SKM-1 (cell line): ENCODE data around the gene NCK1.

Experiments
- DNase-seq: peaks from one replicate; lab custom pipeline; 2025; ENCODE audit not compliant: unreplicated experiment; lab: John Stamatoyannopoulos, UW

Gene NCK1

DNA sequence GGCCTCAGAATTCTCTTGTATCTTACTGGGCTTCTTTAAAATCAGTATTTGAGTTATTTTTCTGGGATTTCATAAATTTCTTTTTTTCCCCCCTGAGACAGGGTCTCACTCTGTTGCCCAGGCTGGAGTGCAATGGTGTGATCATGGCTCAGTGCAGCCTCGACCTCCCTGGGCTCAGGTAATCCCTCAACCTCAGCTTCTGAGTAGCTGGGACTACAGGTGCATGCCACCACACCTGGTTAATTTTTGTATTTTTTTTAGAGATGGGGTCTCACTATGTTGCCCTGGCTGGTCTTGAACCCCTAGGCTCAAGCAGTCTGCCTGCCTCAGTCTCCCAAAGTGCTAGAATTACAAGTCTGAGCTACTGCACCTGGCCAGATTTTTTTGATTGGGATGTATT, 43.5 kb downstream of the NCK1 start:
- DNase-seq = no peak

DNA sequence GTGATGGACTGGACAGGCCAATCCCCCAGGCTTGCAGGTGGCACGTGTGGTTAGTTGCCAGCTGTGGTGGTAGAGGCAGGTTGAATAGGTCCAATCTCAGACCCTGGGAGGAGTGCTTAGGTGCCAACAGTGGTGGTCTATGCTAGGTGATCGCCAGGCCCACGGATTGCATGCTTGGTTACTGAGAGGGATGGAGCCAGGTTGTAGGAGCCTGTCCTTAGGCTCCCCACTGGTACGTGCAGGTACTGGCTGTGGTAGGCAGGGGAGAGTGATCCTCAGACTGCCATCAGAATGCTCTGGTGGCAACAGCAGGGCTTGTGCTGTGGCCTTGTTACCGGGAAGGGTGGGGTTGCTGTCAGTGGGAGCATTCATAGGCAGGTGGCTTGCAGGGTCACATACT, 44.7 kb downstream of the NCK1 start:
- no peak for DNase-seq

DNA sequence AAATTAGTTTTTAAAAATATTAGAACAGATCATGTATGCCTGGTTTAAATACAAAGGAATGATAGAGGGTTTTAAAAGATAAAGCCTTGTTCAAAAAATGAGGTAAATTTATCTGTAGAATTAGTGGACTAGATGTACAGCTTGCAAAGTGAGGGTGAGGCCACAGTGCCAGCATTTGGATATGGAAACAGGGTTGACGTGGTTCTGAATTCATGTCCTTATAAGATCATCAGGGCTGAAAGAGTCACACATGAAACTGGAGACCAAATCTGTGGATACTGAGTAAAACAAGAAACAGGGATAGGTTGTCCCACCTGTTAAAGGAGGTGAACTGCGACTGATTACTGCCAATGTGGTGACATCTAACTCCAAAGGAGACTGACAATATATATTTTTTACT, 46.3 kb downstream of the NCK1 start:
- DNase-seq = no peak

DNA sequence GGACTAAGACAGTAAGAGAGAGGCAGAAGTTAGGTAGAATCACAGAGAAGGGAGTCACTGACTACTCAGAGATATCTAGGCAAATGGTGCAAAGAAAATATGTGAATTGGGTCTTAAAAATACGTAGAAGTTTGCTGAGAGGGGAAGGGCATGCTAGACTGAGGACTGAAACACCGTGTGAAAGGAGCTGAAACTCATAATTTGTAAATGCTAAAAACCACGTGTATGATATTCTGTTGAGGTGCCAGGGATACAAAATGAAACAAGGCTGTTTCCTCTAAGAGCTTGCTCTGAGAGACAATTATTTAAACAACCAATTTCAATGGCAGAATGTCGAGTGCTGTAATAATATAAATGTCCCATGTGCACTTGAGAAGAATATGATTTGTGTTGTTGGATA, 47.2 kb downstream of the NCK1 start:
- no peak for DNase-seq

DNA sequence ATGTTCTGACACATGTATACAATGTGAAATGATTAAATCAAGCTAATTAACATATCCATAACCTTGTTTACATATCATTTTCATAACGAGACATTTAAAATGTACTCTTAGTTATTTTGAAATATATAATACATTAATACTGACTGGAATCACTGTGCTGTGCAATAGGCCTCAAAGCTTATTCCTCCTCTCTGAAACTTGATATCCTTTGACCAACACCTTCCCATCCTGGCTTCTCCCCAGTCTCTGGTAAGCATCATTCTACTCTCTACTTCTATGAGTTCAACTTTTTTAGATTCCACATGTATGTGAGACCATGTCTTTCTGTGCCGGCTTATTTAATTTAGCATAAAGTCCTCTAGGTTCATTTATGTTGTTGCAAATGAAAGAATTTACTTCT, 48.7 kb downstream of the NCK1 start:
- DNase-seq = no peak

DNA sequence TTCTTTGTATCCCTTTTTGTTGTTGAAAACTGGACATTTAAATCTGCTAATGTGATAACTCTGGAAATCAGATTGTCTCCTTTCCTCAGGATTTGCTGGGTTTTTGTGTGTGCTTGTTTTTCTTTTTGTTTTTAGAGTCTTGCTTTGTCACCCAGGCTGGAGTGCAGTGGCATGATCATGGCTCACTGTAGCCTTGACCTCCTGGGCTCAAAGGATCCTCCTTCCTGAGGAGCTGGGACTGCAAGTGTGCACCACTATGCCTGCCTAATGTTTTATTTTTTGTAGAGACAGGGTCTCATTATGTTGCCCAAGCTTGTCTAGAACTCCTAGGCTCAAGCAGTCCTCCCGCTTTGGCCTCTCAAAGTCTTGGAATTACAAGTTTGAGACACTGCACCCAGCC, 51.2 kb downstream of the NCK1 start:
- DNase-seq = no peak

DNA sequence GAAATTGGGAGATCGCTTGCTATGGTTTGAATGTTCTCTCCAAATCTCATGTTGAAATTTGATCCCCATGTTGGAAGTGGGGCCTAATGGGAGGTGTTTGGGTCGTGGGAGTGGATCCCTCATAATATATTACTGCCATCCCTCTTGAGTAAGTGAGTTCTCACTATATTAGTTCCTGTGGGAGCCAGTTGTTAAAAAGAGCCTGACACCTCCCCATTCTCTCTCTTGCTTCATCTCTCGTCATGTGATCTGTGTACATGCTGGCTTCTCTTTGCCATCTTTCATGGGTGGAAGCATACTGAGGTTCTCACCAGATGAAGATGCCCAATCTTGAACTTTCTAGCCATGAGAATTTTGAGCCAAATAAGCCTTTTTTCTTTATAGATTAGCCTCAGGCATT, 52.7 kb downstream of the NCK1 start:
- no peak for DNase-seq

DNA sequence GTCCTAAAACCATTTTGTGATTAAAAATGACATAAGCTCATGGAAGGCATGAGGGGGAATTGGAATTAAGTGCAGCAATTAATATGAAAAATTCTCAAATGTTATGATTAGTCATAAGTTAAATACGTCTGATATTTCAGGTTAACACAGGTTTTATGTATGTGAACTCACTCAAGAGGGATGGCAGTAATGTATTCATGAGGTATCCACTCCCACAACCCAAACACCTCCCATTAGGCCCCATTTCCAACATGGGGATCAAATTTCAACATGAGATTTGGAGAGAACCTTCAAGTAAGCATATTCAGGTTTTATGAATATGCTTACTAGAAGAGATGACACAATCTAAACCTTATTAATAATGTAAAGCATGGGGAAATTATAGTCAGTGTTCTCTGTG, 54.2 kb downstream of the NCK1 start:
- no peak for DNase-seq

DNA sequence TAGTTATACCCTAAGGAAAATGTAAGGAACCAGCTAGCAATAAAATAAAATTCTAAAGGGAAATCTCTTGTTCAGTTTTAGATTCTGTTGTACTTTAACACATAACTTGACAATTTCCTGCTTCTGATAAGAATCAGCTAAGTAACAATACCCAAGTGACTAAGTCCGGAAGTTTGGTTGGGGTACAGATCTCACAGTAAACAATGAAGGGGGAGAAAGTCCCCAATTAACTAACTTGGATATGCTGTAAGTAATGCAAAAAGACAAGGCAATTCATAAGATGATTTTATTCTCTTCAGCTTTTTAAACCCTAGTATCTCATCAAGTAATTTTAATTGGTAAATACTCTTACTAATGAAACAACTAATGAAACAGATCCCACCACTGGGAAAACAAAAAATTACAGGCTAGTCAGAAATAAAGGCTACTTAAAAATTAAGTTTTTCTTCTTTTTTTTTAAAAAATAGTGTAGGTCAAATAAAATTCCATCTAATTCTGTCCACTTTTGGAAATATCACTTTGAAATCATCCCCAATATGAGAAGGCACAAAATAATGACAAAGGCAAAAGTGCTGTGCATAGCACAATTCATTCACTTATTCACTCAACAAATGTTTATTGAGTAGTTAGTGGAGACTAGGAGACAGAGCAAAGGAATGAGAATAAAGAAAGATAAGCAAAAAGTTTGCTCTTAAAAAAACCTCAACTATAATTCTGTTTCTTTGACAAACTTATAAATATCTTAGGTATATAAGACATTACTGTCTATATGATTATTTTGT, 58.0 kb downstream of the NCK1 start:
- no peak for DNase-seq

DNA sequence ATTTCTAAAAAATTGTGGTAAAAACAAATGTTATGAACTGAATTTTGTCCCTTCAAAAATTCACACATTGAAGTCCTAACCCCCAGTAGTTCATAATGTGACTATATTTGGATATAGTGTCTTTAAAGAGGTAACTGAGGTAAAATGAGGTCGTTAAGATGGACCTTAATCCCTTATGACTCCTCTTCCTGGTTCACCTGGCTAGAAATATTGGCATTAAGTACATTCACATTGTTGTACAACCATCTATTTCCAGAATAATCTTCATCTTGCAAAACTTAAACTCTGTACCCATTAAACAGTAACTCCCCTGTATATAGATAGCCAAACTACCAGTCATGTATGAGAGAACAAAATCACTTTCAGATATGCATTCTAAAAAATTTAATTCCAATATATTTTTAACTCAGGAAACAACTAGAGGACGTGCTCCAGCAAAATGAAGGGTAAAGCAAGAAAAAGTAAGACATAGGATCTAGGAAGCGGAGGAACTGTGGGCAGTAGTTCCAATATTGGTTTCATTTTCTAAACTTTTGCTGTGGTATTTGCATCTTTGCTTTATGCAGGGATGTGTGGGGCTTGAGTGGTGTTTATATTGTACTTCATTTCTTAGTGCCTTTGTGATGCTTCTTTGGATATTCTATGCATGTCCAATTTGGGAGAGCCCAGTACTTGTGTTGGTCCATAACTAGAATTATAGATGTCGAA, 59.0 kb downstream of the NCK1 start:
- DNase-seq = no peak

DNA sequence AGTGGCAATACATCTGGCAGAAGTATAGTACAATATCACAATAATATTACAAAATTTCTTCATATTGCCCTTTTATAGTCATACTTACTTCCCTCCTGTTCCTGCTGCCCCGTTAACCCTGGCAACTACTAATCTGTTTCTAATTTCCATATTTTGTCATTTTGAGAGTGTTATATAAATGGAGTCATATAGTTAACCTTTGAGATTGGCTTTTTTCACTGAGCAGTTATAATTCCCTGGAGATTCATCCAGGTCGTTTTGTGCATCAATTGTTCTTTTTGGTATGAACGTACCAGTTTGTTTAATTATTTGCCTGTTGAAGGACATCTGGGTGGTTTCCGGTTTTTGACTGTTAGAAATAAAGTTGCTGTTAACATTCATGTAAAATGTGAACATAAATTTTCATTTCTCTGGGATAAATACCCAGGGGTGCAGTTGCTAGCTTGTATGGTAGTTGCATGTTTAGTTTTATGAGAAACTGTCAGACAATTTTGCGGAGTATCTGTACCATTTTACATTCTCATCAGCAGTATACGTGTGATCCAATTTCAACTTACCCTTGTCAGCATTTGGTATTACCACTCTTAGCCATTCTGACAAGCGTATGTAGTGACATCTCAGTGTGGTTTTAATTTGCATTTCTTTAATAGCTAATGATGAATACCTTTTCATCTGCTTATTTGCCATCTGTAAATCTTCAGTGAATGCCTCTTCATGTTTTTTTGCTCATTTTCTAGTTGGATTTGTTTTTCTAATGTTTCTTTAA, 63.6 kb downstream of the NCK1 start:
- DNase-seq = no peak

DNA sequence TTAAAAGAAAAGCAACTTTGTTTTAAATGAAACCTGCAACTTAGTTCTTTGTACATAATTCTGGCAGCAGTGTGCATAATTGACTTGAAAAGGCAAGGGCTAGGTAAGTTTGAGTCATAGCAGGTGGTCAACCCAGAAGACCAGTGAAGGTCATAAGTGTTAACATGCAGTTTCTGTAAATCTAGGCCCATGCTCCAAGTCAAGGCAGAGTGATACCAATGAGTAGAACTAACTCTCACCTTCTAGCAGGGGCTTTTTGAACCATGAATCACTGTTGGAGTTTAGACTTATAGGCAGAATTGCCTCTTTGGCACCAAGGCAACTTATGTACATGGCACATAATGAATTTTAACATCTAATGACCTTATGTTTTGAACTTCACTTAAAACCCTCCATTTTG, 66.2 kb downstream of the NCK1 start:
- no peak for DNase-seq

DNA sequence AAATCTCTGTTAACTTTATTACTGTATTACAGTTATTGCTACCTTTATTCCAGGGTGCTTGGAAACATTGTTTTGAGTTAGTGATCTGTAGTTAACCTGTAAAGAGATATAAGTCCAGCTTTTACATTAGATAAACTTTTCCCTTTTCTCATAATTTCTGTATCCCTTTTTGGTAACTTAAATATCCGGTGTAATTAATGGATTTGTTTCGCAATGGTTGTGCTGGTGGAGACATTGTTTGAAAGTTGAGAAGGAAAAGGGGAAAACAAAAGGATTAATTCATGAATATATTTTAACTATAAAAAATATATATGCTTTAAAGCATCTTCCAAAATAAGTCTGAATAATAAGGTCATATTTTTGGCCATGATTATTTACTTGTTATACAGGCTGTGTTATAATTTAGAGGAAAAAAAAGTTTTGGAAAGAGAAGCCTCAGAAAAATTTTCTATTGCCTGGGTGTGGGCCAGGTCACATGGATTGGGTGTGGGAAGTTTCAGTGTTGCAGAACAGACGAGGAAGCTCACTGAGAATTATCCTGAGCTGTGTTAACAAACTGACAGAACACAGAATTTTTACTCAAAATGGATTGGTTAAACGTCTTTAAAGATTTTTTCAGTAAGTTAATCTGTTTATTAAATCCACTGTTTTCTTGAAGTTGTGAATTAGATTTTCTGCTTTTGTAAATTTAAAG, 68.1 kb downstream of the NCK1 start:
- no peak for DNase-seq

DNA sequence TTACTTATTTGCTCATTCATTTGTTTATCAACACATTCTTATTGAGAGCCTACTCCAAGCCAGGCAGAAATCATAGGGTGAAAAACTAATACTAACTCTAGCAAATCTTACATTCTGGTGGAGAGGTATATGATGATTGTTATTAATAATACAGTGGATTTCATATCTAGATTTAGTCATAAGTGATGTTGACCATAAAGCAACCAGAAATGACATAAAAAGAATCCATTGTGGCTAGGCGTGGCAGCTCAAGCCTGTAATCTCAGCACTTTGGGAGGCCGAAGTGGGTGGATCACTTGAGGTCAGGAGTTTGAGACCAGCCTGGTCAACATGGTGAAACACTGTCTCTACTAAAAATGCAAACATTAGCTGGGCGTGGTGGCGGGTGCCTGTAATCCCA, 69.6 kb downstream of the NCK1 start:
- DNase-seq = no peak

DNA sequence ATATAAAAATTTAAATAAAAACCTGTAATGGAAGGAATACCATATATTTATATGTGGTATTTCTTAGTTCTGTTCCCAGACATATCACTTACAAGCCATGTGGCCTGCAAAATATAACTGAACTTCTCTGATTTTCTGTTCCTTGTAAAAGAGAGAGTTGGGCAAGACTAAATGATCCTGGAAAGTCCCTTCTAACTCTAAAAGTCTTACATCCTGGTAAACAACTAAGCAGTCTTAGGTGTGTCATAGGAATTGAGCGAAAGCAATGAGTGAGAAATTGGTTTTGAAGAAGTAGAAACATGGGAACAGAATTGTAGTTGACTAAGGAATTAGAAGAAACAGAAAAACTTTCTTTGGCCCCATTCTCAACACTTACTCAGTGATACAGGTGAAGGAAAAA, 70.5 kb downstream of the NCK1 start:
- DNase-seq = no peak

DNA sequence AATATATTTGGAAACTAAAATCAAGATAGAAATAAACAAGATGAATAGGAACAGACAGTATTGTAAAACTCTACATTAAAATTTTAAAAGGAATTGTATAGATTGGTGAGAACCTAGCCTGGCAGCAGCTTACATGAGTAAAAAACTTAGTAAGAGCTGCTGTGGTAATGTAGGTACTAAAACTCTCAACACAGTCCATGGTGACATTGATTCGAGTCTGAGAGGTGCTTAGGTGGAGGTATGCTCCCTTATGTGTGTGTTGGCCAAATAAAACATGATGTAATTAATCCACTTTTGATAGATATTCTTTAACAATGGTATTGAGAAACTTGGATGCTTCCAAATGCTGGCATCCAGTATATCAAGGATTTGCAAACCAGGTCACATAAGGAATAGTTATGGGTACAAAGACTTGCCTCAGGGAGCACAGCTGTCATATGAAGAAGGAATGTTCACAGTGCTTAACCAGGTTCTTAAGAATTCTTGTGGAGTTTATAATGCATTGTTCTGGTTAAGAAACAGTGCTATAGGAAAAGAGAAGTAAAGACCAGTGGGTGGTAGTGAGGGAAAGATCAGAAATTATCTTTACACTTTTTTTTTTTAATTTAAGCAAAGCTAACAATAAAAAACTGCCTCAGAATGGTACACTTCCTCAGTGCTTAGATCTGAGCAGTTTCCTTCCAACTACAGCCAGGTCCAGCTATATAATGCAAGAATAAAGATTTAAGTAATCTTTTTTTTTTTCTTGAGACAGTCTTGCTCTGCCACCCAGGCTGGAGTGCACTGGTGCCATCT, 71.2 kb downstream of the NCK1 start:
- no peak for DNase-seq

DNA sequence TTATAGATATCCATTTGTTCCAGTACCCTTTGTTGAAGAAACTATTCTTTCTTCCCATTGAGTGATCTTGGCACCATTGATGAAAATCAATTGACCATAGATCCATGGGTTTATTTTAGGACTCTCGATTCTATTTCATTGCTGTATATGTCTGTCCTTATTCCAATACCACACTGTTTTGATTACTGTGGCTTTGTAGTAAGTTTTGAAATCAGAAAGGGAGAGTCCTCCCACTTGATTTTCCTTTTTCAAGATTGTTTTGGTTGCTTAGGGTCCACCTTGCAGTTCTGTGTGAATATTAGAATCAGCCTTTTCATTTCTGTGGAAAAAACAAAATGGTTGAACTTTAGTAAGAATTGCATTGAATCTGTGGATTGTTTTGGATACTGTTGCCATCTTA, 75.2 kb downstream of the NCK1 start:
- no peak for DNase-seq

DNA sequence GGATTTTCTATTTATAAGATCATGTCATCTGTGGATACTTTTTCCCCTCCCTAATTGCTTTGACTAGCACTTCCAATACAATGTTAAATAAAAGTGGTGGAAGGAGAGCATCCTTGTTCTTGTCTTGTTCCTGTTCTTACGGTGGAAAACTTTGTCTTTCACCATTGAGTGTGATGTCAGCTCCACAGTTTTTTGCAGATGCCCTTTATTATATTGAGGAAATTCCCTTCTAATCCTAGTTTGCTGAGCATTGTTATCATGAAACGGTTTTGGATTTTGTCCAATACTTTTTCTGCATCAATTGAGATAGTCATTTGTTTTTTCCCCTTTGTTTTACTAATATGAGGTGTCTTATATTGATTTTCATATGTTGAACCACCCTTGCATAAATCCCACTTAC, 75.8 kb downstream of the NCK1 start:
- DNase-seq = no peak

DNA sequence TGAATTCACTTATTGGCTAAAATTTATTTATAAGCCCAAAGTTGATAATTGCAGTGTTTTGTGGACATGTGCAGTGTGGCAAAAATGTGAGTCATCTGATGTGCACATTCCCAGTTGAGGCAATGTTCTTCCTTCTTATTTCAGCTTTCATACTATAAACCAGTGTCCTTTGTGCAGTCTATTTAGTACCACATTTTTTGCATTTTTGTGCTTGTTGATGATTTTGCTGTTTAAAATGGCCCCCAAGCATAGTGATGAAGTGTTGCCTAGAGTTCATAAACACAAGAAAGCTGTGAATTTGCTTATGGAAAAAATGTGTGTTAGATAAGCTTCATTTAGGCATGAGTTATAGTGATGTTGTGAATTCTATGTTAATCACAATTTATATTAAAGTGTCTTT, 76.3 kb downstream of the NCK1 start:
- DNase-seq = no peak

DNA sequence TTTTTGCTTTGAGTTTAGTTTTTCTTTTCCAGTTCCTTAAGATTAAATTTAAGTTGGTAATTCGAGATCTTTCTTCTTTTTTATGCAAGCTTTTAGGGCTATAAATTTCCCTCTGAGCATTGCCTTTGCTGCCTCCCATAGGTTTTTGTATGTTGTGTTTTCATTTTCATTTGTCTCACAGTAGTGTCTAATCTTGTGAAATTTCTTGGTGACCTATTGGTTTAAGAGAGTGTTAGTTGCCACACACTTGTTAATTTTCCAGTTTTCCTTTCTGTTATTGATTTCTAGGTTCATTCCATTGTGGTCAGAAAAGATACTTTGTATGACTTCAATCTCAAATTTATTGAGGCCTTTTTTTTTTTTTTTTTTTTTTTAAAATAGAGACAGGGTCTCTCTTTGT, 77.5 kb downstream of the NCK1 start:
- DNase-seq = no peak

DNA sequence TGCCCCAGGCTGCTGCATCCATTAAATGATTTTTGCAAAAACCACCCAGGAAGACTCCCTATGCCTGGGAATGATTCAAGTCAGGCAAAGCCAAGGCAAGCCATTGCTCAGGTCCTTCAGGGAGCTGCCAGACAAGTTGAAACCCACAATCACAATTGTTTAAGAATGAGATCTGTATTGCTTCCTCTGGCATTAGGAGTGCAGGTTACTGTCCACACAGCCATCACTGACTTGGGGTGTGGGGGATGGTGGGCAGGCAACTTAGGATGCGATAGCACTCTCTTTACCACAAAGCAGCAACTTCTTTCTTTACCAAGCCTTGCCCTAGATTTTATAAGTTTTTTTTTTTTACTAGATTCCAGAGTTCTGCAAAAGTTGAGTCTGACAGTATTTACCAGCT, 80.8 kb downstream of the NCK1 start:
- no peak for DNase-seq
